ENCODE data around the gene MTCL1. TPM values are rescaled to one million over a fixed set of nuclear protein-coding genes. Genes with fewer than 3 reads are reported as not detected.

MTCL1 gene
- total and polyA plus RNA-seq, 2 of the 8 experiments (the other 6 are each of a cell fraction or from before 2014, with no cell fraction given): 16.6 to 60.8 TPM

GRCh38 chr18:8713691-8714090 lies 8.3 kb downstream of the MTCL1 start (continued):
- TF ChIP-seq CEBPB (IDR thresholded peaks at IDR 0.05; ENCODE audit: low read depth, low read length) (no peak), TEAD4 (IDR thresholded peaks at IDR 0.05; ENCODE audit: low read depth, low read length) (no peak), EGR1 (IDR thresholded peaks at IDR 0.05; ENCODE audit: borderline replicate concordance, low read depth, low read length) (no peak), PHF8 (conservative IDR thresholded peaks at IDR 0.05; ENCODE audit: low read depth, low read length) (no peak), JUND (IDR thresholded peaks at IDR 0.05; ENCODE audit: low read length) (no peak)
